Activated naive CD8-positive, alpha-beta T cell treated with anti-CD3 and anti-CD28 coated beads for 36 hours (primary cell): ENCODE results near the gene PLA2G1B. TPM values are rescaled to one million over a fixed set of nuclear protein-coding genes. Genes with fewer than 3 reads are reported as not detected.

Experiments used
- DNase-seq: peaks from one replicate; pipeline ENCODE4 v3.0.0; 2021
- H3K27ac Mint-ChIP-seq: one replicate; pipeline ENCODE4 v1.8.0; 2022; ENCODE audit warnings: mild to moderate bottlenecking, moderate library complexity, mixed read lengths
- H3K27me3 Mint-ChIP-seq: one replicate; pipeline ENCODE4 v1.8.0; 2022; ENCODE audit warnings: mild to moderate bottlenecking, mixed read lengths
- H3K36me3 Mint-ChIP-seq: one replicate; pipeline ENCODE4 v1.8.0; 2021; ENCODE audit warnings: mild to moderate bottlenecking, mixed read lengths
- H3K4me1 Mint-ChIP-seq: one replicate; pipeline ENCODE4 v1.8.0; 2021; ENCODE audit warnings: mixed read lengths
- H3K4me3 Mint-ChIP-seq: one replicate; pipeline ENCODE4 v1.8.0; 2022; ENCODE audit warnings: mild to moderate bottlenecking, moderate library complexity, mixed read lengths
- H3K9me3 Mint-ChIP-seq: one replicate; pipeline ENCODE4 v1.8.0; 2022; ENCODE audit warnings: mixed read lengths
- total RNA-seq, 2 experiments: library from RNA; stranded (reverse); gene quantifications; one replicate each; pipeline ENCODE4 v1.2.3, GENCODE V29; 2021

The PLA2G1B gene
- total RNA-seq, 2 experiments from 2014 or later = not detected

DNA sequence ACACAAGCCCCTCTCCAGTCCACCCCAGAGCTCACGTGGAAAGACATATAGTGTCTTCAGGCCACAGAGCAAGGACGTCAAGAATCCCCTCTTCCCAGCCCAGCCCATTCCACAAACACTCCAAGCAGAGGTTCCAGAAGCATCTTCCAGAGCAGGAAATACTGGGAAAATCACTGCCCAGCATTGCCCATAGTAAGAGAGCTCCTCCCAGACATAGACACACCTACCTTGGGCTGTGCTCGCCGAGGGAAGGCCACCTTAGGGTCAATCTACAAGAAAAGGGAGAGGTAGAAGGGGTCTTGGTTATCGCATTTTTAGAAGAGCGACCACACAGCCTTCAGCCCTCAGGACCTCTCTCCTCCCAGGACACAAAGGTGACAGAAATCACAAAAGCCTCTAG, 36.9 kb upstream of the PLA2G1B start:
- Mint-ChIP-seq H3K27ac (no peak overlapping the region), H3K4me3 (no peak overlapping the region), H3K27me3 (peaks cover 79% of the 10 kb centered on the region), H3K4me1 (peaks cover 3% of the 10 kb centered on the region), H3K9me3 (no peaks in the 10 kb centered on the region), H3K36me3 (no peaks in the 10 kb centered on the region)
- no peak for DNase-seq

DNA sequence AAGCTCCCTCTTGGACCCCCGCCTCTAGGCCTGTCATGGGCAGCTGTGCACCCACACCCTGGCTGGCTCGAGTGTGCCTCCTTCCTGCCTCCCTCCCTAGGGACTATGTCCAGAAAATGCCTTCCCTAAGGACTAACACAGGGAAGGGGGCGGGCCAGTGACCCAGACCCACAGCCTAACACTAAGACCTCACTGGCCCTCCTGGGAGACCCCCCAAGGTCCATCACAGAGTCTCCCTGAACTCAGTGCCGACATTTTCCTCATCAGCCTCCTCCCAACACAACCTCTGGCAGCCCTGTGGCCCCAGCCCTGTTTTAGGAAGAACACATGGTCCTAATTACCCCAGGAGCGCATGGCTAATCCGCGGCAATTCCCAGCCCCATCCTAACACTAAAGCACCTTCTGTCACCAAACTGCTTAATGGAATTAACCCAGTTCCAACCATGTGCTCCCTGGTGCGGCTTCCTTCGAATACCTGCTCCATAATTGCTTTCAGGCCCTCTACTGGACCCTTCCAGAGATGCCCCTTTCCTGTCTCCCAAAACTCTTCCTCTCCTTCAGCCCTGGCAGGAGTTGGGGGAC, 35.8 kb upstream of the PLA2G1B start:
- H3K4me3 Mint-ChIP-seq = no peak overlapping the region
- no peak overlapping the region for H3K27ac Mint-ChIP-seq
- no peak for DNase-seq
- H3K27me3 Mint-ChIP-seq = peaks cover 83% of the 10 kb centered on the region
- no peaks in the 10 kb centered on the region for H3K9me3 Mint-ChIP-seq
- H3K4me1 Mint-ChIP-seq = peaks cover 2% of the 10 kb centered on the region
- no peaks in the 10 kb centered on the region for H3K36me3 Mint-ChIP-seq

DNA sequence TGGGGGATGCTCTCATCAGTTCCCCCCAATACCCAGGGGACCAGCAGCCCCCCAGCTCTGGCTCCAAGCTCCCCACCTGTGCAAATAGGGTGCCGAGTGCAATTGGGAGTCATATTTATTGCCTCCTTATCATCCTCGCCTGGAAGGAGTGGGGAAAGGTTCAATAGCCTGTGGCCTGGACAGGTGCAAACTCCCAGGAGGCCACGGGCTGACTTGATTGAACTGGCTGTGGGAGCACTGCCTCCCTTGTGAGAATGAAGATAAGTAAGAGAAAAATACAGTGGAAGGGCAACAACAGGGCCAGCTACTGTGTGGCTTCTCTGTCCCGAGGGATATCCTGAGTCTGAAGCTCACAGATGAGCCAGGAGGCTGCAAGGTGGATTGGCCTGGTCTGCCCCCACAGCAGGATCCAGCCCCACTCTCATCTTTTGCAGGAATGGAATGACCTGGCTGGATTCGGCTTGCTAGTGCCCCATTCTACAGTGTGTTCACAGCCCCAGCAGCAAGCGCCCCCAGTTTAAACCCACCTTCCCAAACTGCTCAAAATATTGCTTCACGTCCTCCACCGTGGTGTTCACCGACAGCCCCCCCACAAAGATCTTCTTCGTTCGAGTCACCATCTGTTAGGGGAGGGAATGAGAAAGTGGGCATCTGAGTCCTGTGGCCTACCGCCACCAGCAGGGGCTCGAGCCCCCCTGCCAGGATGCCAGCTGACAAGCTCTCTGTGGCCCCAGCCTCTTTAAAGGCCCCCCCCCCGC, 35.1 kb upstream of the PLA2G1B start:
- Mint-ChIP-seq H3K4me3 (no peak overlapping the region), H3K27ac (no peak overlapping the region), H3K27me3 (peaks cover 86% of the 10 kb centered on the region), H3K36me3 (no peaks in the 10 kb centered on the region), H3K4me1 (peaks cover 2% of the 10 kb centered on the region), H3K9me3 (no peaks in the 10 kb centered on the region)
- DNase-seq = no peak

GRCh38 chr12:120361506-120362208, 34.1 kb upstream of the PLA2G1B start:
- Mint-ChIP-seq H3K27me3 (peaks cover 86% of the 10 kb centered on the region), H3K36me3 (no peaks in the 10 kb centered on the region), H3K4me3 (no peak overlapping the region), H3K9me3 (no peaks in the 10 kb centered on the region), H3K4me1 (no peaks in the 10 kb centered on the region), H3K27ac (no peak overlapping the region)
- peak; percentile 60 for DNase-seq

DNA sequence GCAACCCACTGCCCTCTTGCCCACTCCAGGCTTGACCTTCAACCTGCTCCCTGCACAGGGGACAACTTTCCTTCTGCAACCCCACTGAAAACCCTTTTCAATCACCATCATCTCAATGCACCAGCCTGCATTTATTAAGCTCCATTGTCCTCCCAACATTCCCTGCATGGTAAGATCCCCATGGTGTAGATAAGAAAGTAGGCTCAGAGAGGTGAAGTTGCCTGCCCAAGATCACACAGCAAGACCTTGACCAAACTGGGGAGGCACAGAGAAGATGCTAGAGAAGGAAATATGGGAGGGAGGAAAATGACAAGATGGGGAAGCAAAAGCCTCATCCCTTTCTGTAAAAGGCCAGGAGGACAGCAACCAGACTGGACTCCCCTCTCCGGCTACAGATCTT, 31.5 kb upstream of the PLA2G1B start:
- H3K27ac Mint-ChIP-seq = no peak overlapping the region
- DNase-seq = no peak
- H3K4me1 Mint-ChIP-seq = no peaks in the 10 kb centered on the region
- H3K36me3 Mint-ChIP-seq = no peaks in the 10 kb centered on the region
- H3K4me3 Mint-ChIP-seq = no peak overlapping the region
- peaks cover 72% of the 10 kb centered on the region for H3K27me3 Mint-ChIP-seq
- no peaks in the 10 kb centered on the region for H3K9me3 Mint-ChIP-seq

- Mint-ChIP-seq H3K36me3 (no peaks in the 10 kb centered on the region), H3K27me3 (peaks cover 67% of the 10 kb centered on the region), H3K4me3 (no peak overlapping the region), H3K27ac (no peak overlapping the region), H3K9me3 (no peaks in the 10 kb centered on the region), H3K4me1 (no peaks in the 10 kb centered on the region)
- no peak for DNase-seq
These were observed 31.0 kb upstream of the PLA2G1B start for GRCh38 chr12:120358412-120359100.

DNA sequence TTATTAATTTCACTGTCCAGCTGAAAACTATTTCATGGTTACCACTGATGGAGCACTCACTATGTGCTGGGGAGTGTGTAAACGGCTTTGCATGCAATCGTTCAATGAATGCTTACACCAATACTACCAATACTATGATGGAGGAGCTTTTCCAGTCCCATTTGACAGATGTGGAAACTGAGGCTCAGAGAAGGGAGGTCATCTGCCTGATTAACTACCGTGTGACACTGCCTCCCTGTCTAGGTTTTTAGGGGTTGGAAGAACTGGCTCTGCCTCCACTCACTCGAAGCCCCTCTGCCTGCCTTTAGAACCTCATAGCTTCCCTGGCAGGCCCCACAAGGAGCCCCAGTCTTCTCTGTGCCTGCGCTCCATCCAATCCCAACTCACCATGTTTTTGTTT, 29.5 kb upstream of the PLA2G1B start:
- Mint-ChIP-seq H3K36me3 (no peaks in the 10 kb centered on the region), H3K9me3 (no peaks in the 10 kb centered on the region), H3K27ac (no peak overlapping the region), H3K27me3 (peaks cover 52% of the 10 kb centered on the region), H3K4me1 (no peaks in the 10 kb centered on the region), H3K4me3 (no peak overlapping the region)
- no peak for DNase-seq

GRCh38 chr12:120356567-120357030, 29.0 kb upstream of the PLA2G1B start:
- peaks cover 47% of the 10 kb centered on the region for H3K27me3 Mint-ChIP-seq
- H3K27ac Mint-ChIP-seq = no peak overlapping the region
- peak; percentile 81 for DNase-seq
- no peaks in the 10 kb centered on the region for H3K4me1 Mint-ChIP-seq
- no peaks in the 10 kb centered on the region for H3K9me3 Mint-ChIP-seq
- H3K4me3 Mint-ChIP-seq = no peak overlapping the region
- H3K36me3 Mint-ChIP-seq = no peaks in the 10 kb centered on the region

DNA sequence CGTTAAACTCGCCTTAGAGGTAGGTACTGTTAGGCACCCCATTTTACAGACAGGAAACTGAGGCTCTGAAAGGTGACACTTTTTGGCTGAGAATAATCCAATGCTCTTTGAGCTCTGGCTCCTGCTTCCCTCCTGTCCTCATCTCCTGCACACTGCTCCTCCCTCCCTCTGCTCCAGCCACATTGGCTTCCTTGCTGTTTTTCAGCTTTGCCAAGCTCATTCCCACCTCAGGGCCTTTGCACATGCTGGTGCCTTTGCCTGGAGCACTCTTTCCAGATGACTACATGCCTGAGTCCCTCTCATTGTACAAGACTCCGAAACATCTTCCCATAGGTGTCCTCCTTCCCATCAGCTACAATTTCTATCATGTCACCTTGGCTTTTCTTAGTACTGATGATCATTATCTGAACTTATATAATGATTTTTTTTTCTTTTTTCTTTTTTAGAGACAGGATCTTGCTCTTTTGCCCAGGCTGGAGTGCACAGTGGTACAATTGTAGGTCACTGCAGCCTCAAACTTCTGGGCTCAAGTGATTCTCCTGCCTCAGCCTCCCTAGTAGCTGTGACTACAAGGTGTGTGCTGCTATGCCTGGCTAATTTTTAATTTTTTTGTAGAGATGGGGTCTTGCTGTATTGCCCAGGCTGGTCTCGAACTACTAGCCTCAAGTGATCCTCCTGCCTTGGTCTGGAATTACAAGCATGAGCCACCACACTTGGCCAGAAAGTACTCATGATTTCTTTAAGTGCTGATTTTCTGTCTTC, 26.2 kb upstream of the PLA2G1B start:
- no peak for DNase-seq
- peaks cover 22% of the 10 kb centered on the region for H3K27me3 Mint-ChIP-seq
- no peaks in the 10 kb centered on the region for H3K9me3 Mint-ChIP-seq
- H3K27ac Mint-ChIP-seq = no peak overlapping the region
- H3K36me3 Mint-ChIP-seq = no peaks in the 10 kb centered on the region
- H3K4me1 Mint-ChIP-seq = no peaks in the 10 kb centered on the region
- no peak overlapping the region for H3K4me3 Mint-ChIP-seq

- H3K4me3 Mint-ChIP-seq = no peak overlapping the region
- DNase-seq = no peak
- no peaks in the 10 kb centered on the region for H3K4me1 Mint-ChIP-seq
- no peaks in the 10 kb centered on the region for H3K9me3 Mint-ChIP-seq
- H3K36me3 Mint-ChIP-seq = no peaks in the 10 kb centered on the region
- peaks cover 19% of the 10 kb centered on the region for H3K27me3 Mint-ChIP-seq
- H3K27ac Mint-ChIP-seq = no peak overlapping the region
These were observed 25.6 kb upstream of the PLA2G1B start for GRCh38 chr12:120353136-120353535.

DNA sequence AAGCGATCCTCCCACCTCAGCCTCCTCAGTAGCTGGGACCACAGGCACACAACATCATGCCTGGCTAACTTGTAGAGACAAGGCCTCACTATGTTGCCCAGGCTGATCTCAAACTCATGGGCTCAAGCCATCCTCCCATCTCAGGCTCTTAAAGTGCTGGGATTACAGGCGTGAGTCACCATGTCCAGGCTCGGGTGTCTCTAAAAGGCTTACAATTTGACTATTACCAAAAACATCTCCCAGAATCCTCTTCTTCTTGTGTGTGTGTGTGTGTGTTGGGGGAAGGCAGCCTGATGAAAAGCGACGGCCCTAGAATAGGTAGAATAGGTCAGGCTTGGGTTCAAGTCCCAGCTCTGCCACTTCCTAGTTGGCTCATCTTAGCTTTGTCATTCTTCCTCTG, 24.5 kb upstream of the PLA2G1B start:
- Mint-ChIP-seq H3K9me3 (no peaks in the 10 kb centered on the region), H3K4me1 (no peaks in the 10 kb centered on the region), H3K27me3 (peaks cover 10% of the 10 kb centered on the region), H3K4me3 (no peak overlapping the region), H3K27ac (no peak overlapping the region), H3K36me3 (no peaks in the 10 kb centered on the region)
- no peak for DNase-seq

DNA sequence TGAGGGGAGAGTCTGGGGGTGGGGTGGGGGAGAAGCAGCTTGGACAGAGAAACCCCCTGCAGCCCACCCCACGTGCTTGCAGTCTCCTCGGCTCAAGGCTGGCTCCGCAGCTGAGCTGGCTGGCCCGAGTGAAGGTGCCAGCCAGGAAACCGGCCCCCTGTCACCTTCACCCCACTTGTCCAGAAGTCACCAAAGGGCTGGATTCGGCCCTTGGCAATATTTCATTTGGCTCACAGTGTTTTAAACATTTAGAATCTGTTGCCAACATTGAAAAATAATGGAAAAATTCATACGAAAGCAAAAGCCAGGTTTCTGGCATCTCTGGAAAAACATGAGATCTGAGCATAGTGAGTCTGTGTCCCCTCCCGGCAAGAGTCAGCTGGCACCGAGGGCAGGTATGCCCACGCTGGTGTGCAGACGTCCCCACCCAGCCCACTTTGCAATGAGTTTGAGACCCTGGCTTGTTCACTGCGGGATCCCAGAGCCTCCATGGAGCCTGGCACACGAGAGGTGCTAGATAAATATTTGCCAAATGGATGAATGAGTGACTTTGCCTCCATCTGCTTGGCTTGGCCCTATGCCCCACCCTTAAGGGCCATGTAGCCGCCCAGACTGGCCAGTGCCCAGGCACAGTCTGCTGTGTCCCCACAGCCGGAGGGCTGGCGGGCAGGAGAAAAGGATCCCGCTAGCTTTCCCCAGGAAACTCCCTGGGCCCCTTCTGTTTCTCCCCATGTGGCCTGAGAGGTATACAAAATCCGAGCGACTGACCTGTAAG, 23.2 kb upstream of the PLA2G1B start:
- DNase-seq = no peak
- no peak overlapping the region for H3K4me3 Mint-ChIP-seq
- H3K9me3 Mint-ChIP-seq = no peaks in the 10 kb centered on the region
- H3K27ac Mint-ChIP-seq = no peak overlapping the region
- H3K27me3 Mint-ChIP-seq = peaks cover 8% of the 10 kb centered on the region
- no peaks in the 10 kb centered on the region for H3K4me1 Mint-ChIP-seq
- H3K36me3 Mint-ChIP-seq = no peaks in the 10 kb centered on the region

- no peak for DNase-seq
- Mint-ChIP-seq H3K9me3 (no peaks in the 10 kb centered on the region), H3K4me1 (no peaks in the 10 kb centered on the region), H3K36me3 (no peaks in the 10 kb centered on the region), H3K4me3 (no peak overlapping the region), H3K27me3 (peaks cover 8% of the 10 kb centered on the region), H3K27ac (no peak overlapping the region)
These were observed 20.2 kb upstream of the PLA2G1B start for GRCh38 chr12:120347766-120348165.

DNA sequence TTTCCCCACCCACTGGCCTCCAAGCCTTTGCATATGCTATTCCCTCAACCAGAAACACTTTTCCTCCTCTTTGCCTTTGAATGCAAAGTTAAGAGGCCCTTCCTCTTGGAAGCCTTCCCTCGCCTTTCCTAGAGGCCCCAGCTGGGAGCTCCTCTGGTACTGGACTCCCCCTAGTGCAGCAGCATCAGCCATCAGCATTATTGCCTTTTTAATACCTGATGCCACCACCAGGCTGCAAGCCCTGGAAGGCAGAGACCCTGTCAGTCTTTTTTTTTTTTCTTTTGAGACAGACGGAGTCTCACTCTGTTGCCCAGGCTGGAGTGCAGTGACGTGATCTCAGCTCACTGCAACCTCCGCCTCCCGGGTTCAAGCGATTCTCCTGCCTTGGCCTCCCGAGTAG, 19.1 kb upstream of the PLA2G1B start:
- Mint-ChIP-seq H3K27me3 (peaks cover 8% of the 10 kb centered on the region), H3K4me3 (no peak overlapping the region)

More for the DNA sequence above, 19.1 kb upstream of the PLA2G1B start:
- no peak for DNase-seq
- Mint-ChIP-seq H3K36me3 (no peaks in the 10 kb centered on the region), H3K9me3 (no peaks in the 10 kb centered on the region), H3K27ac (no peak overlapping the region), H3K4me1 (no peaks in the 10 kb centered on the region)
